Suprapubic skin (tissue), 4 donors: ENCODE measurements around the gene PAK2. TPM values are rescaled to one million over a fixed set of nuclear protein-coding genes. Genes with fewer than 3 reads are reported as not detected.

ENCODE experiments used
- DNase-seq, 2 donors: peaks; one replicate each; pipeline ENCODE4 v3.0.0-alpha.2; 2019; ENCODE audit warnings: low spot score in 2 of 2
- H3K27ac ChIP-seq: fragments of 200-600 bp; sonication (generic); one replicate; pipeline ENCODE4 v1.5.1; 2019
- H3K27me3 ChIP-seq: fragments of 200-600 bp; sonication (generic); one replicate; pipeline ENCODE4 v1.5.1; 2019
- H3K36me3 ChIP-seq: fragments of 200-600 bp; sonication (generic); one replicate; pipeline ENCODE4 v1.5.1; 2019
- H3K4me1 ChIP-seq: fragments of 200-600 bp; sonication (generic); one replicate; pipeline ENCODE4 v1.5.1; 2019
- H3K4me3 ChIP-seq: fragments of 200-600 bp; sonication (generic); one replicate; pipeline ENCODE4 v1.5.1; 2019; ENCODE audit warnings: mild to moderate bottlenecking
- H3K9me3 ChIP-seq: fragments of 200-600 bp; sonication (generic); one replicate; pipeline ENCODE4 v1.5.1; 2019
- CTCF ChIP-seq, 2 donors: fragments of 200-600 bp in 1 of 2; fragments of 450-650 bp in 1 of 2; sonication (generic) in 1 of 2; IDR thresholded peaks; one replicate each; pipeline ENCODE4 v1.5.1; 2016 to 2019; ENCODE audit warnings: antibody characterized with exemption in 2 of 2, mild to moderate bottlenecking in 1 of 2, moderate library complexity in 1 of 2
- EP300 ChIP-seq: sonication (generic); formaldehyde crosslinking; IDR thresholded peaks from one replicate; pipeline ENCODE4 v1.6.1; 2017; ENCODE audit warnings: antibody characterized with exemption
- POLR2A ChIP-seq, 2 donors: fragments of 450-650 bp; IDR thresholded peaks; one replicate each; pipeline ENCODE4 v1.6.1; 2017; ENCODE audit warnings: antibody characterized with exemption in 2 of 2, mild to moderate bottlenecking in 2 of 2, moderate library complexity in 2 of 2
- POLR2AphosphoS5 ChIP-seq, 3 donors: sonication (generic); formaldehyde crosslinking; IDR thresholded peaks; one replicate each; pipeline ENCODE4 v1.6.1; 2017; ENCODE audit warnings: antibody characterized with exemption in 3 of 3
- WGBS: methylation state at CpG from one replicate; pipeline ENCODE4 v1.1.5; 2018; 5-methylcytosine and 5-hydroxymethylcytosine counted together
- total RNA-seq, 4 donors: library from RNA; depleted of rRNA; stranded (reverse); fragments of >200 nt; gene quantifications; one replicate each; pipeline ENCODE4 v1.1.0, GENCODE V29; 2016

Gene PAK2
- total RNA-seq, 4 donors from 2014 or later = 29.6 to 42.8 (median 33.5) TPM

GRCh38 chr3:196774848-196775422 lies 35.3 kb downstream of the PAK2 start:
- Histone ChIP-seq H3K27ac (no peak overlapping the region), H3K27me3 (no peaks in the 10 kb centered on the region), H3K9me3 (no peaks in the 10 kb centered on the region), H3K4me3 (no peak overlapping the region), H3K4me1 (peaks cover 7% of the 10 kb centered on the region), H3K36me3 (peaks cover 4% of the 10 kb centered on the region)
- no peak for DNase-seq
- no peak for TF ChIP-seq POLR2A (IDR thresholded peaks at IDR 0.05)
- WGBS = 87% methylated on average over 6 of the region's 6 CpGs

DNA sequence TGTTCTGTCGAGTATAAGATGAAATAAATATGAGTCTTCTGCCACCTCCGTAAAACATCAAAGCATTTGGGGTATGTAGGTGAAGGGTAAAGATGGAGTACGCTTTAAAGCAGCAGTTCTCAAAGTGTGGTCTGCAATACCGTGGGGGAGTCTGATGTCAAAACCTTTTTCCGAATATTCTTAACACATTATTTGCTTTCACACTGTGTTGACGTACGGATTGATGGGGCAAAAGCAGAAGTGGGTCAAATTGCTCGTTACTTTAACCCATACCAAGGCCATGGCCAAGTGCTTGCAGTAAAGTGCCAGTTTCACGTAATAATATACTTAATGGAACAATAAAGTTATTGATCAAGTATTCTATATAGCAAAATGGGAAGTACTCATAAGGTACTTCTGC lies 36.3 kb downstream of the PAK2 start:
- no peak for TF ChIP-seq POLR2AphosphoS5 (IDR thresholded peaks at IDR 0.05)
- no peak for TF ChIP-seq EP300
- TF ChIP-seq CTCF (IDR thresholded peaks at IDR 0.05) = no peak
- no peak for TF ChIP-seq POLR2A (IDR thresholded peaks at IDR 0.05)
- DNase-seq = no peak
- 91% methylated on average over 9 of the region's 9 CpGs for WGBS
- Histone ChIP-seq H3K27me3 (no peaks in the 10 kb centered on the region), H3K4me3 (no peak overlapping the region), H3K27ac (no peak overlapping the region), H3K9me3 (no peaks in the 10 kb centered on the region), H3K4me1 (peaks cover 7% of the 10 kb centered on the region), H3K36me3 (peaks cover 7% of the 10 kb centered on the region)

- WGBS = 94% methylated on average over 8 of the region's 8 CpGs
Observed at GRCh38 chr3:196777836-196778235, 38.2 kb downstream of the PAK2 start.

DNA sequence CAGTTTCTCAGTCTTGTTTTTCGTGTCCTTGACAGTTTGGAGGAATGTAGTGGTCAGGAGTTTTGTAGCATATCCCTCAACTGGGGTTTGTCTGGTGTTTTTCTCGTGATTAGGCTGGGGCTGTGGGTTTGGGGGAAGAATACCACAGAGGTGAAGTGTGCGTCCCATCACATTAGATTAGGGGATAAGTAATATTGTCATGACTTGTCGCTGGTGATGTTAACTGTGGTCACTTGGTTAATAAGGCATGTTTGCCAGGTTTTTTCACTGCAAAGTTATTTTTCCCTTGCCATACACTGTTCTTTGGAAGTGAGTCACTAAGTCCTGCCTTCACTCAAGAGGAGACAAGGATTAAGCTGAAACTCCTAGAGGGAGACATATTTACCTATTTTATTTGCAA lies 39.1 kb downstream of the PAK2 start:
- 76% methylated on average over 4 of the region's 4 CpGs for WGBS
- Histone ChIP-seq H3K4me1 (peaks cover 7% of the 10 kb centered on the region), H3K9me3 (no peaks in the 10 kb centered on the region), H3K27ac (no peak overlapping the region), H3K27me3 (no peaks in the 10 kb centered on the region), H3K36me3 (peaks cover 16% of the 10 kb centered on the region), H3K4me3 (no peak overlapping the region)
- TF ChIP-seq POLR2AphosphoS5 (IDR thresholded peaks at IDR 0.05) = no peak
- no peak for TF ChIP-seq POLR2A (IDR thresholded peaks at IDR 0.05)
- TF ChIP-seq CTCF (IDR thresholded peaks at IDR 0.05) = no peak
- no peak for TF ChIP-seq EP300
- no peak for DNase-seq

More at GRCh38 chr3:196777836-196778235, 38.2 kb downstream of the PAK2 start:
- H3K27ac ChIP-seq = no peak overlapping the region
- DNase-seq = no peak
- no peak for TF ChIP-seq EP300
- no peak for TF ChIP-seq CTCF (IDR thresholded peaks at IDR 0.05)
- no peak for TF ChIP-seq POLR2A (IDR thresholded peaks at IDR 0.05)
- no peak for TF ChIP-seq POLR2AphosphoS5 (IDR thresholded peaks at IDR 0.05)
- peaks cover 7% of the 10 kb centered on the region for H3K4me1 ChIP-seq
- no peaks in the 10 kb centered on the region for H3K9me3 ChIP-seq
- H3K27me3 ChIP-seq = no peaks in the 10 kb centered on the region
- no peak overlapping the region for H3K4me3 ChIP-seq
- peaks cover 7% of the 10 kb centered on the region for H3K36me3 ChIP-seq

DNA sequence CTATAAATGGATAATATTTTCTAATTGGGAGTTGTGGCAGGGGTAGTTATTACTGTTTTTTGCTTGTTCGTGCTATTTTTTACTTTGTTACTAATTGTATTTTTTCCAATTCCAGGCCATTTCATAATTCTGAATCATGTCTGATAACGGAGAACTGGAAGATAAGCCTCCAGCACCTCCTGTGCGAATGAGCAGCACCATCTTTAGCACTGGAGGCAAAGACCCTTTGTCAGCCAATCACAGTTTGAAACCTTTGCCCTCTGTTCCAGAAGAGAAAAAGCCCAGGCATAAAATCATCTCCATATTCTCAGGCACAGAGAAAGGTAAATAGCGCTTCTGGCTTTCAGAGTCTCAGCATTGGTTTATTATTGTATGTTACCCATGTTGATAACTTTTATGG lies 42.9 kb downstream of the PAK2 start:
- no peak for DNase-seq
- no peaks in the 10 kb centered on the region for H3K9me3 ChIP-seq
- 96% methylated on average over 4 of the region's 4 CpGs for WGBS
- no peak overlapping the region for H3K4me3 ChIP-seq
- TF ChIP-seq CTCF (IDR thresholded peaks at IDR 0.05) (no peak), EP300 (no peak), POLR2A (IDR thresholded peaks at IDR 0.05) (no peak), POLR2AphosphoS5 (IDR thresholded peaks at IDR 0.05) (no peak)
- H3K36me3 ChIP-seq = peaks cover 22% of the 10 kb centered on the region
- H3K4me1 ChIP-seq = no peaks in the 10 kb centered on the region
- no peaks in the 10 kb centered on the region for H3K27me3 ChIP-seq
- H3K27ac ChIP-seq = no peak overlapping the region

DNA sequence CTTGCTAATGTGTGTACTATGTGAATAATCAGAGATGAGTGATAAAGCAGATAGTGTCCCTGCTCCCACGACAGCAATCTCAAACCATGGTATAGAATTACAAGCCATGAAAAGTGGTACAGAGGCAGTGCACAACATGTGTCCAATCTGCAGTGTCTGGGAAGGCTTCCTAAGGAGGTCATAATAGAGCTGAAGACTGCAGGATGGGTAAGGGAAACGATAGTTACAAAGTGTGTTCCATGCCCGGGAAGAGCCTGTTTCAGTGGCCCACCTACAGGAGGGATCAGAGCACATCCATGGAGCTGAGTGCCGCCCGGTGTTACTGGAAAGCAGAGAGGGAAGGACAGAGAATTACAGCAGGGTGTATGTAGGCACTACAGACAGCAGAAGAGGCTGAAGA lies 48.9 kb downstream of the PAK2 start:
- 64% methylated on average over 5 of the region's 5 CpGs for WGBS
- no peaks in the 10 kb centered on the region for H3K27me3 ChIP-seq
- H3K27ac ChIP-seq = no peak overlapping the region
- TF ChIP-seq POLR2A (IDR thresholded peaks at IDR 0.05) = no peak
- no peak for TF ChIP-seq EP300
- TF ChIP-seq CTCF (IDR thresholded peaks at IDR 0.05) = no peak
- TF ChIP-seq POLR2AphosphoS5 (IDR thresholded peaks at IDR 0.05) = no peak
- H3K36me3 ChIP-seq = peaks cover 8% of the 10 kb centered on the region
- H3K4me1 ChIP-seq = peaks cover 7% of the 10 kb centered on the region
- no peaks in the 10 kb centered on the region for H3K9me3 ChIP-seq
- DNase-seq = no peak
- no peak overlapping the region for H3K4me3 ChIP-seq
